HG03354 (cell line): ENCODE measurements around the gene NPIPA7.
"Not testable (repeated sequence)": the region's sequence is repeated elsewhere in the genome, so short reads cannot be mapped to it uniquely, and the experiment has no call there.

Source experiments
- ATAC-seq: cut with Tn5 transposase; IDR thresholded peaks from one replicate; pipeline ENCODE4 v1.9.1; 2021; ENCODE audit warnings: mild to moderate bottlenecking; ENCODE audit not compliant: unreplicated experiment, poor library complexity, severe bottlenecking

Gene NPIPA7

GRCh38 chr16:16378840-16379239, at the start of gene NPIPA7:
Gene NPIPA7, plus strand, starts transcription at chr16:16379140. Its CDS starts 105 bp downstream, at chr16:16379245.
- ATAC-seq: not testable (repeated sequence)

- ATAC-seq: not testable (repeated sequence)
Measured at GRCh38 chr16:16331466-16331865, 47.5 kb upstream of the NPIPA7 start.

- not testable (repeated sequence) for ATAC-seq
Measured at GRCh38 chr16:16357556-16357955, 21.4 kb upstream of the NPIPA7 start.

- not testable (repeated sequence) for ATAC-seq
Measured at GRCh38 chr16:16358539-16359240, 20.2 kb upstream of the NPIPA7 start.

- ATAC-seq: not testable (repeated sequence)
Measured at GRCh38 chr16:16363595-16363994, 15.3 kb upstream of the NPIPA7 start.

- not testable (repeated sequence) for ATAC-seq
Measured at GRCh38 chr16:16364100-16364499, 14.8 kb upstream of the NPIPA7 start.

GRCh38 chr16:16364701-16365100, 14.2 kb upstream of the NPIPA7 start:
- not testable (repeated sequence) for ATAC-seq

- ATAC-seq: not testable (repeated sequence)
Measured at GRCh38 chr16:16365319-16365718, 13.6 kb upstream of the NPIPA7 start.

- not testable (repeated sequence) for ATAC-seq
Measured at GRCh38 chr16:16365851-16366250, 13.1 kb upstream of the NPIPA7 start.

- not testable (repeated sequence) for ATAC-seq
Measured at GRCh38 chr16:16366552-16367284, 12.2 kb upstream of the NPIPA7 start.

- ATAC-seq: not testable (repeated sequence)
Measured at GRCh38 chr16:16367285-16367628, 11.7 kb upstream of the NPIPA7 start.

- not testable (repeated sequence) for ATAC-seq
Measured at GRCh38 chr16:16369081-16369856, 9.7 kb upstream of the NPIPA7 start.

GRCh38 chr16:16371136-16371735, 7.7 kb upstream of the NPIPA7 start:
- ATAC-seq: not testable (repeated sequence)

GRCh38 chr16:16374192-16374591, 4.7 kb upstream of the NPIPA7 start:
- not testable (repeated sequence) for ATAC-seq

GRCh38 chr16:16399685-16400084, 20.7 kb downstream of the NPIPA7 start:
- not testable (repeated sequence) for ATAC-seq

- not testable (repeated sequence) for ATAC-seq
Measured at GRCh38 chr16:16402333-16402732, 23.4 kb downstream of the NPIPA7 start.

GRCh38 chr16:16404283-16404682, 25.3 kb downstream of the NPIPA7 start:
- ATAC-seq: not testable (repeated sequence)

- not testable (repeated sequence) for ATAC-seq
Measured at GRCh38 chr16:16405421-16405820, 26.5 kb downstream of the NPIPA7 start.

GRCh38 chr16:16408430-16408829, 29.5 kb downstream of the NPIPA7 start:
- not testable (repeated sequence) for ATAC-seq

- not testable (repeated sequence) for ATAC-seq
Measured at GRCh38 chr16:16413773-16414172, 34.8 kb downstream of the NPIPA7 start.
